Tibial artery (tissue), 4 donors: ENCODE results near the gene AHCYL2.

Experiments used
- DNase-seq, 2 donors: peaks; one replicate each; pipeline ENCODE4 v3.0.0-alpha.2; 2019
- H3K27ac ChIP-seq, 2 donors: fragments of 200-600 bp; sonication (generic) in 1 of 2; 1 replicate in 1 of 2; 2 replicates in 1 of 2; pipeline ENCODE4 v1.5.1; 2018 to 2019; ENCODE audit warnings: mild to moderate bottlenecking in 1 of 2
- H3K27me3 ChIP-seq, 2 donors: fragments of 200-600 bp; sonication (generic) in 1 of 2; one replicate each; pipeline versions ENCODE4 v1.5.1 to v1.6.0; 2016 to 2019
- H3K36me3 ChIP-seq, 3 donors: fragments of 200-600 bp; sonication (generic) in 2 of 3; one replicate each; pipeline ENCODE4 v1.5.1; 2016 to 2019; ENCODE audit warnings: mild to moderate bottlenecking in 2 of 3
- H3K4me1 ChIP-seq, 4 donors: fragments of 200-600 bp; sonication (generic) in 2 of 4; 1 replicate in 3 of 4; 2 replicates in 1 of 4; pipeline ENCODE4 v1.5.1; 2016 to 2019
- H3K4me3 ChIP-seq, 2 donors: fragments of 200-600 bp; sonication (generic) in 1 of 2; 1 replicate in 1 of 2; 2 replicates in 1 of 2; pipeline ENCODE4 v1.5.1; 2018 to 2019; ENCODE audit warnings: mild to moderate bottlenecking in 2 of 2
- H3K9me3 ChIP-seq, 3 donors: fragments of 200-600 bp; sonication (generic) in 1 of 3; one replicate each; pipeline ENCODE4 v1.5.1; 2016 to 2019
- CTCF ChIP-seq, 2 experiments: fragments of 200-600 bp in 1 of 2; fragments of 450-650 bp in 1 of 2; IDR thresholded peaks; one replicate each; pipeline ENCODE4 v1.5.1; 2017 to 2019; ENCODE audit warnings: antibody characterized with exemption in 2 of 2, mild to moderate bottlenecking in 1 of 2, moderate library complexity in 1 of 2
- intact Hi-C: fragments of 100-400 bp; cut with DNase I; formaldehyde crosslinking; loops from one replicate; pipeline ENCODE4 v1.15.0; 2023; ENCODE audit warnings: low total_unique reads

AHCYL2 gene

GRCh38 chr7:129307592-129307991 is 82.8 kb downstream of the AHCYL2 start:
- Histone ChIP-seq H3K4me3 (no peak overlapping the region), H3K9me3 (no peaks in the 10 kb centered on the region), H3K4me1 (peaks cover 0 to 14% (median 5%) of the 10 kb centered on the region in 4 donors), H3K27ac (no peak overlapping the region), H3K27me3 (no peaks in the 10 kb centered on the region), H3K36me3 (no peaks in the 10 kb centered on the region)
- intact Hi-C loops: no loop called here
- TF ChIP-seq CTCF (IDR thresholded peaks at IDR 0.05): no peak
- DNase-seq: no peak

- Histone ChIP-seq H3K4me3 (no peak overlapping the region), H3K36me3 (no peaks in the 10 kb centered on the region), H3K9me3 (no peaks in the 10 kb centered on the region), H3K27ac (no peak overlapping the region), H3K27me3 (no peaks in the 10 kb centered on the region), H3K4me1 (peaks cover 0 to 14% (median 5%) of the 10 kb centered on the region in 4 donors)
- intact Hi-C loops: no loop called here
- TF ChIP-seq CTCF (IDR thresholded peaks at IDR 0.05): no peak
- no peak for DNase-seq
Measured at GRCh38 chr7:129308047-129308446, 83.2 kb downstream of the AHCYL2 start.

- Histone ChIP-seq H3K4me1 (peaks cover 0 to 20% (median 5%) of the 10 kb centered on the region in 4 donors), H3K4me3 (no peak overlapping the region), H3K9me3 (no peaks in the 10 kb centered on the region), H3K36me3 (no peaks in the 10 kb centered on the region), H3K27ac (no peak overlapping the region), H3K27me3 (no peaks in the 10 kb centered on the region)
- DNase-seq: no peak
- no peak for TF ChIP-seq CTCF (IDR thresholded peaks at IDR 0.05)
- intact Hi-C loops: no loop called here
Measured at GRCh38 chr7:129311429-129311828, 86.6 kb downstream of the AHCYL2 start.

- no peak for DNase-seq
- Histone ChIP-seq H3K4me3 (no peak overlapping the region), H3K9me3 (no peaks in the 10 kb centered on the region), H3K4me1 (peaks cover 0 to 9% (median 1%) of the 10 kb centered on the region in 4 donors), H3K27me3 (no peaks in the 10 kb centered on the region), H3K27ac (no peak overlapping the region), H3K36me3 (no peaks in the 10 kb centered on the region)
- no peak for TF ChIP-seq CTCF (IDR thresholded peaks at IDR 0.05)
- intact Hi-C loops: no loop called here
Measured at GRCh38 chr7:129313282-129313681, 88.5 kb downstream of the AHCYL2 start.

- no peak for DNase-seq
- Histone ChIP-seq H3K4me1 (peaks cover 0 to 6% (median 0%) of the 10 kb centered on the region in 4 donors), H3K27ac (no peak overlapping the region), H3K9me3 (no peaks in the 10 kb centered on the region), H3K36me3 (no peaks in the 10 kb centered on the region), H3K4me3 (no peak overlapping the region), H3K27me3 (no peaks in the 10 kb centered on the region)
- no peak for TF ChIP-seq CTCF (IDR thresholded peaks at IDR 0.05)
- intact Hi-C loops: no loop called here
Measured at GRCh38 chr7:129315960-129316359, 91.1 kb downstream of the AHCYL2 start.

- no peaks in the 10 kb centered on the region for H3K27me3 ChIP-seq
- no peak for TF ChIP-seq CTCF (IDR thresholded peaks at IDR 0.05)
- no peaks in the 10 kb centered on the region for H3K36me3 ChIP-seq
- peaks cover 0 to 6% (median 0%) of the 10 kb centered on the region in 4 donors for H3K4me1 ChIP-seq
- no peak for DNase-seq
- no peaks in the 10 kb centered on the region for H3K9me3 ChIP-seq
- H3K4me3 ChIP-seq: no peak overlapping the region
- no peak overlapping the region for H3K27ac ChIP-seq
- intact Hi-C loops: no loop called here
Measured at GRCh38 chr7:129317450-129317849, 92.6 kb downstream of the AHCYL2 start.
